GM12864 (cell line): ENCODE measurements around the gene HDAC4.
"Not testable (repeated sequence)": the region's sequence is repeated elsewhere in the genome, so short reads cannot be mapped to it uniquely, and the experiment has no call there.

ENCODE experiments used
- DNase-seq: peaks from one replicate; pipeline ENCODE4 v3.0.0-alpha.2; 2011; ENCODE audit warnings: low read depth
- H3K4me3 ChIP-seq: 2 replicates; pipeline ENCODE4 v1.5.1; 2011; ENCODE audit warnings: mild to moderate bottlenecking, low read depth, low read length, control low read depth
- CTCF ChIP-seq: IDR thresholded peaks from 2 replicates; pipeline ENCODE4 v1.5.1; 2011; ENCODE audit warnings: low read depth, mild to moderate bottlenecking, moderate library complexity, low read length, control low read depth, inconsistent platforms; ENCODE audit errors: missing control alignments

HDAC4 gene

DNA sequence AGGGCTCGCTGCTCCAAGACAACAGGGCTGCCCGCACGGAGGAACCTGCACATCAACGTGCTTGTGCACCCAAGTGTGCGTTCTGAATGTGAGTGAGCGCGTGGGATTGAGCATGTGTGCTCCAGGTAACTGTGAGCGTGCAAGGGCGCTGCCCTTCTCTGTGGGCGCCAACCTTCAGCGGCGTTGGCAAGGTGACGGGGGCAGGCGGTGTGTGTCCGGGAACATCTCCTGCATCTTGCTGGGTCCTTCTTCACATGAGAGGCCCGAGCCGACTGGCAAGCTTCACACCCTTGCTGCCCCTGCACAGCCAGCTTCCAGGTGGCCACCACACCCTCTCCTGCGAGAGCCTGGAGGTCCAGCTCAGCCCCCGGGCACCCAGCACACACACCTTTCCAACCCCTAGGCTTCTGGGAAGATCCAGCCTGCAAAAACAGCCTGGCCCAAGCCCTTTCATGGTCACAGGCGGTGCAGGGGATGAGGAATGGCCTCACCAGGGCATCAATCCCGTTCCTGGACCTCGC, 220.9 kb downstream of the HDAC4 start:
- no peak for DNase-seq
- H3K4me3 ChIP-seq: no peak overlapping the region
- no peak for TF ChIP-seq CTCF

GRCh38 chr2:239178954-239179353, 221.9 kb downstream of the HDAC4 start:
- DNase-seq: no peak
- TF ChIP-seq CTCF: no peak
- no peak overlapping the region for H3K4me3 ChIP-seq

DNA sequence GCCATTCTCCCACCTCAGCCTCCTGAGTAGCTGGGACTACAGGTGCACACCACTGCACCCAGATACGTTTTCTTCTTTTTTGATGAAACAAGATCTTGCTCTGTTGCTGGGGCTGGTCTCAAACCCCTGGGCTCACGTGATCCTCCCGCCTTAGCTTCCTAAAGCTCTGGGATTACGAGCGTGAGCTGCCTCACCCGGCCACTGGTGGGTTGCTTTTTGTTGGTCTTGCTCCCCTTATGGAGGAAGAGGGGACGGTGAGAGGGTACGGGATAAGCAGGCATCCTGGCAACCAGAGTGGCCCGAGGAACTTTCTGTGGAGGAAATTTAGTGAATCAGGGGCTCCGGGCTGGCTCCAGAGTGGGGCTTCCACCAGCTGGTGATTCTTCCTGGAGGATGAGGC, 222.3 kb downstream of the HDAC4 start:
- H3K4me3 ChIP-seq: no peak overlapping the region
- no peak for TF ChIP-seq CTCF
- DNase-seq: no peak

DNA sequence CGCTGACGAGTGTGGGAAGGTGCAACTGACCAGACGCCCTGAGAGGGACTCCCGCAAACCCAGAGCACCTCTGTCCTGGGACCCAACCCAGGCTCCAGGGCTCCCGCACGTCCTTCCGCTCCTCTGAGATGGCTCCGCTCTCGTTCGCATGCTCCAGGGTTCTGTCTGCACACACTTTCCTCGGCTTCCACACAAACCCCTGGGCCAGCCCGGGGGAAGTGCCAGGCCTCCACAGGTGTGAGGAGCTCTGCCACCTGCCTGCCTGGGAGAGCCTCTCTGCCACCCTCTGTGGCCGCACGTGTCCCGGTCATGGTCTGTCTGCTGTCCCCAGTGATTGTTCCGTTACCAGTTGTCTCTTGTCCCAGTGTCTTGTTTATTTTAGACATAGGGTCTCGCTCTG, 222.9 kb downstream of the HDAC4 start:
- no peak overlapping the region for H3K4me3 ChIP-seq
- no peak for DNase-seq
- no peak for TF ChIP-seq CTCF

GRCh38 chr2:239177325-239177724, 223.5 kb downstream of the HDAC4 start:
- H3K4me3 ChIP-seq: no peak overlapping the region
- no peak for DNase-seq
- no peak for TF ChIP-seq CTCF

GRCh38 chr2:239176138-239176803, 224.5 kb downstream of the HDAC4 start:
- H3K4me3 ChIP-seq, DNase-seq: not testable (repeated sequence)

DNA sequence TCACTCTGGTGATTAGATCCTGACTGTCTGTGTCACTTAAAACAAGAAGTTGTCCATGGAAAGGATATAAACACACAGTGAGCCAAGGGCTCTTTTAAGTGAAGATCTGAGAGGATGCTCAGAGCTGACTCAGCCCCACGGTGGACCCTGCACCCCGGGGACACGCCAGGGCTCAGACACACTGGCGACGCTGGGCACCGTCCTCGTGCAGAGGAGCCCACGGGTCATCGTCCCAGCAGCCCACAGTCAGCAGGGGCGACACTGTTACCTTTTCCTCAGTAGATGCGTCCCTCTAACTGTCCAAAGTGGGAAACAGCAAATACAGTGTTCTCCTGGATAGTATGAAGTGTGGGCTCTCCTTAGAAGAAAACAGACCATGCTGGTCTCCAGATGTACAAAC, 225.6 kb downstream of the HDAC4 start:
- TF ChIP-seq CTCF: no peak
- no peak for DNase-seq
- H3K4me3 ChIP-seq: no peak overlapping the region
